Fibroblast of lung (primary cell): ENCODE results near the gene AGTR1. TPM values are rescaled to one million over a fixed set of nuclear protein-coding genes. Genes with fewer than 3 reads are reported as not detected.

Source experiments
- DNase-seq, 2 donors: peaks; one replicate each; pipeline versions ENCODE4 v3.0.0 to v3.0.0-alpha.2; 2010; ENCODE audit warnings: low read depth in 2 of 2
- H2AFZ ChIP-seq: 2 replicates; pipeline ENCODE4 v1.5.1; 2012; ENCODE audit warnings: low read length, control low read depth, inconsistent platforms
- H3K27ac ChIP-seq: 2 replicates; pipeline ENCODE4 v1.5.1; 2011; ENCODE audit warnings: low read length, control low read depth; ENCODE audit not compliant: insufficient read depth
- H3K27me3 ChIP-seq: 2 replicates; pipeline ENCODE4 v1.5.1; 2011; ENCODE audit warnings: mild to moderate bottlenecking, low read length; ENCODE audit not compliant: control insufficient read depth, insufficient read depth
- H3K36me3 ChIP-seq: 2 replicates; pipeline ENCODE4 v1.5.1; 2011; ENCODE audit warnings: low read length; ENCODE audit not compliant: control insufficient read depth, insufficient read depth
- H3K4me1 ChIP-seq: 2 replicates; pipeline ENCODE4 v1.5.1; 2011; ENCODE audit warnings: low read length; ENCODE audit not compliant: control insufficient read depth, insufficient read depth; ENCODE audit errors: extremely low read depth
- H3K4me2 ChIP-seq: 2 replicates; pipeline ENCODE4 v1.5.1; 2011; ENCODE audit warnings: low read length, control low read depth; ENCODE audit not compliant: insufficient read depth; ENCODE audit errors: extremely low read depth
- H3K4me3 ChIP-seq, 4 experiments: fragments of 200-600 bp in 1 of 4; sonication (generic) in 1 of 4; replicated peaks in 1 of 4; 2 replicates each; pipeline ENCODE4 v1.5.1; 2011 to 2016; ENCODE audit warnings: low read length in 4 of 4, low read depth in 3 of 4, mild to moderate bottlenecking in 3 of 4, control low read depth in 2 of 4, inconsistent platforms in 1 of 4, mixed read lengths in 1 of 4; ENCODE audit not compliant: insufficient read depth in 1 of 4; ENCODE audit errors: control extremely low read depth in 1 of 4
- H3K79me2 ChIP-seq: 2 replicates; pipeline ENCODE4 v1.5.1; 2012; ENCODE audit warnings: mild to moderate bottlenecking, low read length, inconsistent platforms; ENCODE audit not compliant: control insufficient read depth, insufficient read depth
- H3K9ac ChIP-seq: 2 replicates; pipeline ENCODE4 v1.5.1; 2011; ENCODE audit warnings: mild to moderate bottlenecking, low read length, control low read depth; ENCODE audit not compliant: insufficient read depth
- H3K9me3 ChIP-seq: 2 replicates; pipeline ENCODE4 v1.5.1; 2012; ENCODE audit warnings: low read depth, low read length; ENCODE audit not compliant: control insufficient read depth, insufficient read depth
- H4K20me1 ChIP-seq: 2 replicates; pipeline ENCODE4 v1.5.1; 2011; ENCODE audit warnings: low read length; ENCODE audit not compliant: control insufficient read depth, insufficient read depth; ENCODE audit errors: extremely low read depth
- EZH2 ChIP-seq: IDR thresholded peaks from 2 replicates; pipeline ENCODE4 v1.5.1; 2012; ENCODE audit warnings: low read length, control low read depth, mild to moderate bottlenecking; ENCODE audit errors: missing control alignments
- polyA plus RNA-seq, 2 donors: library from polyadenylated mRNA; depleted of rRNA in 1 of 2; stranded (reverse) in 1 of 2; unstranded in 1 of 2; fragments of >200 nt; gene quantifications; 2 replicates each; pipeline ENCODE4 v1.2.1, GENCODE V29; 2011 to 2012; ENCODE audit warnings: missing spikeins in 1 of 2
- total RNA-seq: library from RNA; depleted of rRNA; stranded (reverse); fragments of >200 nt; gene quantifications from 2 replicates; pipeline ENCODE4 v1.2.1, GENCODE V29; 2014
- TF ChIP-seq, protein P1 (sequence below), 2 donors: IDR thresholded peaks in 1 of 2; conservative IDR thresholded peaks in 1 of 2; 1 replicate in 1 of 2; 2 replicates in 1 of 2; pipeline ENCODE4 v1.5.1; 2011 to 2012; ENCODE audit warnings: low read length in 2 of 2, control low read depth in 1 of 2, inconsistent platforms in 1 of 2, low read depth in 1 of 2, mild to moderate bottlenecking in 1 of 2

Gene AGTR1
- total and polyA plus RNA-seq, 2 donors (not counting 1 experiment from before 2014, with no cell fraction given): 1.2 to 3.9 TPM

DNA sequence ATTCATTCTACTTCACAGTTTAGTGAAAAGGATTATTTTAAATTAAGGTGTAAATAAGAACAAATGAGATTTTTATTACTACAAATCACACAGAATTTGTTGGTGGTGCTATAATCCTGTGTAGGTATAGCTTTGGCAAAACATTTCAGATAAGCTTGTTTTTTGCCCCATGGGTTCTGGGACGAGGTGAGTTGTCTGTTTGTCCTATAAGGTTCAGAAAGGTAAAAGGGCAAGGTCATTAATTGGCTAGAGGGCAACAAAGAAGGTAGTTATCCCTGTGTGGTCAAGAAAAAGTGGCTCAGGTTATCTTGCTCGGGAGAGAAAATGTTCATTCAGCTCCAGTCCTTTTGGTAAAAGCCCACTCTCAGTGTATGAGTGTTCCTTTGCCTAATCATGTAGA, 23.2 kb downstream of the AGTR1 start:
- H3K27me3 ChIP-seq: no peaks in the 10 kb centered on the region
- no peak overlapping the region for H3K27ac ChIP-seq
- no peak for DNase-seq
- H3K9me3 ChIP-seq: no peaks in the 10 kb centered on the region
- TF ChIP-seq, protein P1, sequence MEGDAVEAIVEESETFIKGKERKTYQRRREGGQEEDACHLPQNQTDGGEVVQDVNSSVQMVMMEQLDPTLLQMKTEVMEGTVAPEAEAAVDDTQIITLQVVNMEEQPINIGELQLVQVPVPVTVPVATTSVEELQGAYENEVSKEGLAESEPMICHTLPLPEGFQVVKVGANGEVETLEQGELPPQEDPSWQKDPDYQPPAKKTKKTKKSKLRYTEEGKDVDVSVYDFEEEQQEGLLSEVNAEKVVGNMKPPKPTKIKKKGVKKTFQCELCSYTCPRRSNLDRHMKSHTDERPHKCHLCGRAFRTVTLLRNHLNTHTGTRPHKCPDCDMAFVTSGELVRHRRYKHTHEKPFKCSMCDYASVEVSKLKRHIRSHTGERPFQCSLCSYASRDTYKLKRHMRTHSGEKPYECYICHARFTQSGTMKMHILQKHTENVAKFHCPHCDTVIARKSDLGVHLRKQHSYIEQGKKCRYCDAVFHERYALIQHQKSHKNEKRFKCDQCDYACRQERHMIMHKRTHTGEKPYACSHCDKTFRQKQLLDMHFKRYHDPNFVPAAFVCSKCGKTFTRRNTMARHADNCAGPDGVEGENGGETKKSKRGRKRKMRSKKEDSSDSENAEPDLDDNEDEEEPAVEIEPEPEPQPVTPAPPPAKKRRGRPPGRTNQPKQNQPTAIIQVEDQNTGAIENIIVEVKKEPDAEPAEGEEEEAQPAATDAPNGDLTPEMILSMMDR (conservative IDR thresholded peaks at IDR 0.05 in 1 of 2, IDR thresholded peaks at IDR 0.05 in 1 of 2; ENCODE audit: low read depth in 1 of 2, low read length in 2 of 2): no peak
- TF ChIP-seq EZH2: no peak
- H3K36me3 ChIP-seq: no peaks in the 10 kb centered on the region
- peaks cover 5% of the 10 kb centered on the region for H3K4me1 ChIP-seq
- no peaks in the 10 kb centered on the region for H3K79me2 ChIP-seq
- H2AFZ ChIP-seq: no peak overlapping the region
- no peak overlapping the region for H3K4me3 ChIP-seq
- H3K4me2 ChIP-seq: no peak overlapping the region
- H3K9ac ChIP-seq: no peak overlapping the region
- H4K20me1 ChIP-seq: no peaks in the 10 kb centered on the region

DNA sequence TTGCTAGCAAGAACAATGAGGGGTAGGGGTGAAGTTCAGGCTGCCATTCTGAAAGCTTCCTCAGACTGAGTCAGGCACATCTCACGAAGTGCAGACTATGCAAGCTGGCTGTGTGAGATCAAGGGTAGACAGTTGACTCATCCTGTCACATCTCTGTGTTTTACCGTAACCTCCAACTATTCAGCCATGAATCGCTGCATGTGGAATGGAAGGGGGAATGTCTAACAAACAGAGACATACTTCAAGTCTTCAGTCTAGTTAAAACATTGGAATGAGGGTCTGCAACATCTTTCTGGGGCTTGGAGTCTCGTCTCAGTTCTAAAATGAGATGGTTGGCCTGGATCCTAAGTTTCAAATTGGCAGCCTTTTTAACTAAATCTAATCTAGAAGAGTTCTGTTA, 25.9 kb downstream of the AGTR1 start:
- Histone ChIP-seq H3K4me2 (peak overlapping the region; percentile 73), H4K20me1 (no peaks in the 10 kb centered on the region), H3K4me1 (peaks cover 5% of the 10 kb centered on the region), H3K9ac (no peak overlapping the region), H3K4me3 (no peak overlapping the region), H3K27me3 (no peaks in the 10 kb centered on the region), H3K79me2 (no peaks in the 10 kb centered on the region), H2AFZ (peak overlapping the region; percentile 60), H3K9me3 (no peaks in the 10 kb centered on the region), H3K36me3 (no peaks in the 10 kb centered on the region), H3K27ac (peak overlapping the region; percentile 6)
- DNase-seq: peak; percentile 51 to 94
- TF ChIP-seq, protein P1 (conservative IDR thresholded peaks at IDR 0.05 in 1 of 2, IDR thresholded peaks at IDR 0.05 in 1 of 2; ENCODE audit: low read depth in 1 of 2, low read length in 2 of 2): no peak
- no peak for TF ChIP-seq EZH2

DNA sequence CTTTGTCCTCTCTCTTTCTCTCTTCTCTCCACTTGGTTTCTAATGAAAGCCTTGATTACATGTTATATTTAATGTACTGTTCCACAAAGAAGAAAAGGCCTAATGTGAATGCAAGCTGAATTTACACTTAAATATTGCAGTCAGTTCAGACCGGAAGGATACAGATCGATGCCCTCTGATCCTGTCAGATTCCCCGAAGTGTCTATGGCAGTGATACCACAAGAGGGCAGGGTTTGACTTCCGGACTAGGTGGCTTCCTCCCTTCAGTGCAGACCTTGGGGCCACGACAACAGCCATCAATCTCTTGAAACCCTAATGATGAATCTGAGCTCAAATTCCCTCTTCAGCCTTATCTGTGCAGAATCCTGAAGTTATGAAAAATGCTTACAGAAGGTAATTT, 29.5 kb downstream of the AGTR1 start:
- H3K4me1 ChIP-seq: peaks cover 5% of the 10 kb centered on the region
- no peak overlapping the region for H3K4me2 ChIP-seq
- no peak overlapping the region for H2AFZ ChIP-seq
- DNase-seq: peak in 1 of 2 donors; percentile 31
- H3K27me3 ChIP-seq: no peaks in the 10 kb centered on the region
- H3K9ac ChIP-seq: no peak overlapping the region
- H3K36me3 ChIP-seq: no peaks in the 10 kb centered on the region
- no peaks in the 10 kb centered on the region for H3K9me3 ChIP-seq
- H3K79me2 ChIP-seq: no peaks in the 10 kb centered on the region
- no peaks in the 10 kb centered on the region for H4K20me1 ChIP-seq
- no peak for TF ChIP-seq EZH2
- TF ChIP-seq, protein P1 (conservative IDR thresholded peaks at IDR 0.05 in 1 of 2, IDR thresholded peaks at IDR 0.05 in 1 of 2; ENCODE audit: low read depth in 1 of 2, low read length in 2 of 2): peak; percentile 21 to 50
- no peak overlapping the region for H3K27ac ChIP-seq
- no peak overlapping the region for H3K4me3 ChIP-seq
